H1 (cell line): ENCODE data around the gene ARMC12. TPM values are rescaled to one million over a fixed set of nuclear protein-coding genes. Genes with fewer than 3 reads are reported as not detected.

Experiments
- CTCF ChIA-PET: fragments of 300-600 bp; sonication (Branson Sonifier 250); formaldehyde crosslinking; loops from one replicate; lab custom pipeline; 2021; ENCODE audit not compliant: partially characterized antibody; lab: Charles Lee
- POLR2A ChIA-PET: fragments of 300-600 bp; sonication (Branson Sonifier 250); formaldehyde crosslinking; loops from one replicate; lab custom pipeline; 2021; ENCODE audit warnings: inconsistent platforms; ENCODE audit not compliant: partially characterized antibody; lab: Charles Lee
- DNase-seq, 2 experiments: peaks; one replicate each; pipeline versions ENCODE4 v3.0.0 to v3.0.0-alpha.2; 2010 to 2022; ENCODE audit warnings: low spot score in 2 of 2, low read depth in 1 of 2, mixed read lengths in 1 of 2
- FAIRE-seq: peaks from 2 replicates; lab custom pipeline; 2011; peaks lifted over from hg19 to GRCh38; lab: Jason Lieb, UNC
- H2AFZ ChIP-seq: 2 replicates; pipeline ENCODE4 v1.8.1; 2012; ENCODE audit warnings: low read length, inconsistent platforms
- H2AK5ac ChIP-seq: 2 replicates; pipeline ENCODE4 v1.6.1; 2013; ENCODE audit warnings: low read depth, low read length
- H2BK120ac ChIP-seq: replicated peaks from 2 replicates; pipeline ENCODE3; 2013; ENCODE audit warnings: low read depth, low read length, inconsistent platforms
- H2BK12ac ChIP-seq: 2 replicates; pipeline ENCODE4 v1.6.1; 2013; ENCODE audit warnings: low read depth, low read length
- H2BK15ac ChIP-seq: 2 replicates; pipeline ENCODE4 v1.6.1; 2013; ENCODE audit warnings: low read length
- H2BK20ac ChIP-seq: 2 replicates; pipeline ENCODE4 v1.6.1; 2013; ENCODE audit warnings: low read length
- H2BK5ac ChIP-seq: 2 replicates; pipeline ENCODE4 v1.6.1; 2013; ENCODE audit warnings: low read depth, low read length
- H3K14ac ChIP-seq: 2 replicates; pipeline ENCODE4 v1.6.1; 2013; ENCODE audit warnings: inconsistent platforms; ENCODE audit not compliant: insufficient read length
- H3K18ac ChIP-seq: 2 replicates; pipeline ENCODE4 v1.6.1; 2013; ENCODE audit warnings: low read length; ENCODE audit errors: extremely low read depth
- H3K23ac ChIP-seq: 2 replicates; pipeline ENCODE4 v1.6.1; 2013; ENCODE audit warnings: inconsistent platforms; ENCODE audit not compliant: insufficient read length
- H3K23me2 ChIP-seq: 2 replicates; pipeline ENCODE4 v1.6.1; 2013; ENCODE audit warnings: low read depth, low read length
- H3K27ac ChIP-seq: 2 replicates; pipeline ENCODE4 v1.6.1; 2011; ENCODE audit warnings: low read depth, low read length, inconsistent platforms
- H3K27me3 ChIP-seq, 4 experiments: replicated peaks in 1 of 4; 1 replicate in 1 of 4; 2 replicates in 3 of 4; pipeline versions ENCODE4 v1.6.1 to v1.8.1; 2011 to 2013; ENCODE audit warnings: low read length in 3 of 4, mild to moderate bottlenecking in 3 of 4, inconsistent platforms in 2 of 4, mixed read lengths in 2 of 4, moderate library complexity in 1 of 4; ENCODE audit not compliant: control insufficient read depth in 3 of 4, insufficient read depth in 3 of 4; ENCODE audit errors: extremely low read depth in 1 of 4
- H3K36me3 ChIP-seq, 4 experiments: 2 replicates each; pipeline versions ENCODE4 v1.6.1 to v1.8.1; 2011 to 2013; ENCODE audit warnings: mild to moderate bottlenecking in 4 of 4, low read length in 3 of 4, moderate library complexity in 2 of 4, control low read depth in 1 of 4, inconsistent platforms in 1 of 4; ENCODE audit not compliant: insufficient read depth in 4 of 4, control insufficient read depth in 2 of 4
- H3K4ac ChIP-seq: replicated peaks from 2 replicates; pipeline ENCODE3; 2013; ENCODE audit warnings: low read length, low read depth, mixed read lengths, inconsistent platforms; ENCODE audit not compliant: insufficient read length
- H3K4me1 ChIP-seq, 4 experiments: replicated peaks in 1 of 4; 1 replicate in 1 of 4; 2 replicates in 3 of 4; pipeline versions ENCODE4 v1.6.1 to v1.8.1; 2011 to 2013; ENCODE audit warnings: low read length in 3 of 4, inconsistent platforms in 2 of 4, mixed read lengths in 1 of 4; ENCODE audit not compliant: insufficient read depth in 4 of 4, control insufficient read depth in 3 of 4
- H3K4me2 ChIP-seq, 2 experiments: 2 replicates each; pipeline versions ENCODE4 v1.6.1 to v1.8.1; 2011 to 2013; ENCODE audit warnings: low read depth in 2 of 2, low read length in 2 of 2, control low read depth in 1 of 2, inconsistent platforms in 1 of 2, mild to moderate bottlenecking in 1 of 2; ENCODE audit not compliant: insufficient read depth in 1 of 2
- H3K4me3 ChIP-seq, 4 experiments: fragments of 200-600, 300-600 bp in 1 of 4; sonication (generic), shearing (Covaris generic), sonication (Bioruptor Twin) in 1 of 4; 2 replicates each; pipeline versions ENCODE4 v1.5.1 to v1.8.1; 2011 to 2016; ENCODE audit warnings: low read length in 4 of 4, low read depth in 3 of 4, control low read depth in 2 of 4, inconsistent platforms in 2 of 4, mild to moderate bottlenecking in 2 of 4, mixed read lengths in 1 of 4, moderate library complexity in 1 of 4; ENCODE audit not compliant: insufficient read depth in 2 of 4; ENCODE audit errors: extremely low read depth in 1 of 4
- H3K56ac ChIP-seq: replicated peaks from 2 replicates; pipeline ENCODE3; 2013; ENCODE audit warnings: low read depth, mild to moderate bottlenecking, mixed read lengths, low read length, inconsistent platforms; ENCODE audit not compliant: insufficient read length
- H3K79me1 ChIP-seq: 2 replicates; pipeline ENCODE4 v1.6.1; 2013; ENCODE audit warnings: low read depth, low read length, control low read depth
- H3K79me2 ChIP-seq, 2 experiments: 2 replicates each; pipeline versions ENCODE4 v1.6.1 to v1.8.1; 2012 to 2013; ENCODE audit warnings: low read length in 2 of 2, mild to moderate bottlenecking in 2 of 2, inconsistent platforms in 1 of 2; ENCODE audit not compliant: insufficient read depth in 2 of 2, control insufficient read depth in 1 of 2
- H3K9ac ChIP-seq, 4 experiments: replicated peaks in 1 of 4; 1 replicate in 1 of 4; 2 replicates in 3 of 4; pipeline versions ENCODE4 v1.6.1 to v1.8.1; 2011 to 2013; ENCODE audit warnings: low read depth in 3 of 4, low read length in 3 of 4, control low read depth in 2 of 4, mild to moderate bottlenecking in 2 of 4, moderate library complexity in 2 of 4, inconsistent platforms in 1 of 4; ENCODE audit errors: extremely low read depth in 1 of 4
- H3K9me3 ChIP-seq, 2 experiments: 2 replicates each; pipeline versions ENCODE4 v1.6.1 to v1.8.1; 2012 to 2013; ENCODE audit warnings: mild to moderate bottlenecking in 2 of 2, moderate library complexity in 2 of 2, control low read depth in 1 of 2, inconsistent platforms in 1 of 2, low read depth in 1 of 2, low read length in 1 of 2, mixed read lengths in 1 of 2; ENCODE audit not compliant: insufficient read depth in 2 of 2
- H4K20me1 ChIP-seq, 2 experiments: replicated peaks in 1 of 2; 2 replicates each; pipeline versions ENCODE3 to v1.8.1; 2011 to 2013; ENCODE audit warnings: inconsistent platforms in 2 of 2, low read length in 2 of 2, mild to moderate bottlenecking in 1 of 2; ENCODE audit not compliant: insufficient read depth in 2 of 2, control insufficient read depth in 1 of 2
- H4K5ac ChIP-seq: 2 replicates; pipeline ENCODE4 v1.6.1; 2013; ENCODE audit warnings: low read length, low read depth, mixed read lengths, inconsistent platforms; ENCODE audit not compliant: insufficient read length
- H4K8ac ChIP-seq: 2 replicates; pipeline ENCODE4 v1.8.0; 2013; ENCODE audit warnings: mild to moderate bottlenecking, moderate library complexity, low read length, inconsistent platforms; ENCODE audit not compliant: insufficient read depth; ENCODE audit errors: extremely low read depth
- H4K91ac ChIP-seq: replicated peaks from 2 replicates; pipeline ENCODE3; 2013; ENCODE audit warnings: low read length, mixed read lengths, inconsistent platforms; ENCODE audit not compliant: insufficient read length
- GABPA ChIP-seq: IDR thresholded peaks from 2 replicates; pipeline ENCODE4 v1.6.1; 2011; ENCODE audit warnings: mild to moderate bottlenecking, low read length, moderate library complexity, borderline replicate concordance; ENCODE audit not compliant: insufficient read depth
- RAD21 ChIP-seq, 2 experiments: IDR thresholded peaks in 1 of 2; conservative IDR thresholded peaks in 1 of 2; 2 replicates each; pipeline ENCODE4 v1.6.1; 2011; ENCODE audit warnings: low read depth in 2 of 2, low read length in 2 of 2, improper control_type of control experiment in 1 of 2, inconsistent platforms in 1 of 2, mild to moderate bottlenecking in 1 of 2, moderate library complexity in 1 of 2
- RNF2 ChIP-seq: fragments of 200-900, 300-1000 bp; sonication (generic); IDR thresholded peaks from 2 replicates; pipeline ENCODE4 v1.7.1; 2016; ENCODE audit warnings: borderline replicate concordance, low read depth, mild to moderate bottlenecking, antibody characterized with exemption, low read length; ENCODE audit not compliant: poor library complexity, severe bottlenecking; ENCODE audit errors: missing control alignments
- WGBS, 2 experiments: shearing (Covaris generic) in 1 of 2; methylation state at CpG; one replicate each; pipeline versions ENCODE4 v1.1.6 to v1.1.7; 2013 to 2015; ENCODE audit warnings: low lambda C conversion rate in 2 of 2, mixed read lengths in 2 of 2, inconsistent platforms in 1 of 2, low coverage in 1 of 2, missing lambda C conversion rate in 1 of 2; ENCODE audit not compliant: insufficient replicate concordance in 2 of 2, insufficient coverage in 1 of 2, insufficient read length in 1 of 2; ENCODE audit errors: extremely low coverage in 1 of 2, missing lambda C conversion rate in 1 of 2; 5-methylcytosine and 5-hydroxymethylcytosine counted together
- polyA plus RNA-seq, 7 experiments: library from polyadenylated mRNA; depleted of rRNA in 3 of 7; stranded (reverse) in 5 of 7; unstranded in 2 of 7; fragments of >200 nt in 5 of 7; fragments of 200-250 nt in 2 of 7; gene quantifications; 1 replicate in 5 of 7; 2 replicates in 1 of 7; 4 replicates in 1 of 7; pipeline versions ENCODE4 v1.2.1 to v1.2.3, GENCODE V29; 2011 to 2013; ENCODE audit warnings: missing spikeins in 2 of 7, mixed read lengths in 2 of 7
- total RNA-seq: library from RNA; stranded (reverse); fragmentation: NEBNext Ultra II Directional; extraction: Animal tissue kit (Norgen Biotek cat#: 25700); gene quantifications from 2 replicates; pipeline ENCODE4 v1.2.1, GENCODE V29; 2021
- TF ChIP-seq, protein P1 (sequence below), 3 experiments: IDR thresholded peaks; 1 replicate in 2 of 3; 2 replicates in 1 of 3; pipeline versions ENCODE4 v1.5.1 to v1.6.1; 2011; ENCODE audit warnings: low read length in 3 of 3, mild to moderate bottlenecking in 3 of 3, inconsistent platforms in 2 of 3, low read depth in 1 of 3, moderate library complexity in 1 of 3; ENCODE audit not compliant: insufficient read depth in 1 of 3; ENCODE audit errors: control extremely low read depth in 1 of 3

The ARMC12 gene
- total and polyA plus RNA-seq, 2 of the 8 experiments (the other 6 are each of a cell fraction or from before 2014, with no cell fraction given): 0.86 to 3.7 TPM

- peak overlapping the region; percentile 84 for H2BK20ac ChIP-seq
- peak overlapping the region; percentile 2 for H3K18ac ChIP-seq
- no peak for DNase-seq
- no peaks in the 10 kb centered on the region for H3K36me3 ChIP-seq
- no peak overlapping the region for H2BK120ac ChIP-seq
- no peak overlapping the region for H3K4ac ChIP-seq
- H3K4me1 ChIP-seq: peaks cover 5 to 18% (median 12%) of the 10 kb centered on the region in 4 experiments
- H4K5ac ChIP-seq: no peak overlapping the region
- peak overlapping the region; percentile 26 for H2BK5ac ChIP-seq
- H3K27me3 ChIP-seq: no peaks in the 10 kb centered on the region
- H3K23ac ChIP-seq: no peak overlapping the region
- H2BK15ac ChIP-seq: no peak overlapping the region
- H3K23me2 ChIP-seq: no peaks in the 10 kb centered on the region; the same call in 1 of the 2 replicates
- H3K56ac ChIP-seq: no peak overlapping the region
- no peak overlapping the region for H3K14ac ChIP-seq
- ChIA-PET POLR2A (interaction anchor here (1.2 to 3.6 kb wide), 3 partner anchors 19 to 40 kb away, joined by 3 to 18 read pairs (median 3); no protein-coding TSS in a partner anchor), CTCF (interaction anchor here (0.5 to 10.6 kb wide), 31 partner anchors 7 to 235 kb away, joined by 3 to 137 read pairs (median 3); partner anchors contain the start of gene ARMC12)
- no peak overlapping the region for H3K9ac ChIP-seq
- no peak overlapping the region; the same call in 1 of the 2 replicates for H2AK5ac ChIP-seq
- H3K4me3 ChIP-seq: no peak overlapping the region
- no peaks in the 10 kb centered on the region for H3K79me2 ChIP-seq
- TF ChIP-seq GABPA: 0 out of 2 replicates have a peak, but pooled peaks have one; percentile 45
- TF ChIP-seq RNF2: no peak
- peak; percentile 67 to 83 for TF ChIP-seq RAD21 (IDR thresholded peaks at IDR 0.05 in 1 of 2, conservative IDR thresholded peaks at IDR 0.05 in 1 of 2; ENCODE audit: low read depth in 2 of 2, low read length in 2 of 2)
- TF ChIP-seq, protein P1, sequence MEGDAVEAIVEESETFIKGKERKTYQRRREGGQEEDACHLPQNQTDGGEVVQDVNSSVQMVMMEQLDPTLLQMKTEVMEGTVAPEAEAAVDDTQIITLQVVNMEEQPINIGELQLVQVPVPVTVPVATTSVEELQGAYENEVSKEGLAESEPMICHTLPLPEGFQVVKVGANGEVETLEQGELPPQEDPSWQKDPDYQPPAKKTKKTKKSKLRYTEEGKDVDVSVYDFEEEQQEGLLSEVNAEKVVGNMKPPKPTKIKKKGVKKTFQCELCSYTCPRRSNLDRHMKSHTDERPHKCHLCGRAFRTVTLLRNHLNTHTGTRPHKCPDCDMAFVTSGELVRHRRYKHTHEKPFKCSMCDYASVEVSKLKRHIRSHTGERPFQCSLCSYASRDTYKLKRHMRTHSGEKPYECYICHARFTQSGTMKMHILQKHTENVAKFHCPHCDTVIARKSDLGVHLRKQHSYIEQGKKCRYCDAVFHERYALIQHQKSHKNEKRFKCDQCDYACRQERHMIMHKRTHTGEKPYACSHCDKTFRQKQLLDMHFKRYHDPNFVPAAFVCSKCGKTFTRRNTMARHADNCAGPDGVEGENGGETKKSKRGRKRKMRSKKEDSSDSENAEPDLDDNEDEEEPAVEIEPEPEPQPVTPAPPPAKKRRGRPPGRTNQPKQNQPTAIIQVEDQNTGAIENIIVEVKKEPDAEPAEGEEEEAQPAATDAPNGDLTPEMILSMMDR (IDR thresholded peaks at IDR 0.05; ENCODE audit: control extremely low read depth in 1 of 3, insufficient read depth in 1 of 3, low read depth in 1 of 3, low read length in 3 of 3): peak; percentile 64 to 78 (median 71)
- no peaks in the 10 kb centered on the region for H3K9me3 ChIP-seq
- no peaks in the 10 kb centered on the region for H4K20me1 ChIP-seq
- H2AFZ ChIP-seq: 0 out of 2 replicates have a peak overlapping the region, but pooled peaks have one; percentile 18
- H4K91ac ChIP-seq: peak overlapping the region; percentile 41
- no peak overlapping the region for H4K8ac ChIP-seq
- no peak overlapping the region for H3K27ac ChIP-seq
- H2BK12ac ChIP-seq: peak overlapping the region; percentile 88
- peak; percentile 82 for FAIRE-seq
- WGBS, 2 experiments: 55% methylated on average over 10 of the region's 10 CpGs; no CpG with 5 or more reads in 1 of the 2 experiments
- H3K4me2 ChIP-seq: no peak overlapping the region
- no peaks in the 10 kb centered on the region for H3K79me1 ChIP-seq
Observed at GRCh38 chr6:35757456-35758123, 20.8 kb downstream of the ARMC12 start.
